Mesothelial cell of epicardium (in vitro differentiated cells): ENCODE data around the gene SLC24A3. TPM values are rescaled to one million over a fixed set of nuclear protein-coding genes. Genes with fewer than 3 reads are reported as not detected.
"Not testable (repeated sequence)": the region's sequence is repeated elsewhere in the genome, so short reads cannot be mapped to it uniquely, and the experiment has no call there.

Experiments
- DNase-seq, 2 experiments: peaks; one replicate each; pipeline ENCODE4 v3.0.0; 2021; ENCODE audit warnings: low spot score in 2 of 2; ENCODE audit not compliant: unreplicated experiment in 2 of 2
- H3K27ac Mint-ChIP-seq: 2 replicates; pipeline ENCODE4 v1.8.0; 2021; ENCODE audit warnings: mixed read lengths
- H3K27me3 Mint-ChIP-seq: 2 replicates; pipeline ENCODE4 v1.8.0; 2021; ENCODE audit warnings: low read depth, mixed read lengths
- H3K36me3 Mint-ChIP-seq: 2 replicates; pipeline ENCODE4 v1.8.0; 2021; ENCODE audit warnings: mixed read lengths
- H3K4me1 Mint-ChIP-seq: 2 replicates; pipeline ENCODE4 v1.8.0; 2021; ENCODE audit warnings: mixed read lengths
- H3K4me3 Mint-ChIP-seq: 2 replicates; pipeline ENCODE4 v1.8.0; 2021; ENCODE audit warnings: mild to moderate bottlenecking, moderate library complexity, mixed read lengths
- H3K9me3 Mint-ChIP-seq: 2 replicates; pipeline ENCODE4 v1.8.0; 2021; ENCODE audit warnings: mixed read lengths
- CTCF ChIP-seq: fragments of 200-600 bp; sonication (generic); IDR thresholded peaks from one replicate; pipeline ENCODE4 v1.5.0; 2021; ENCODE audit warnings: antibody characterized with exemption; ENCODE audit not compliant: unreplicated experiment
- total RNA-seq: library from RNA; stranded (reverse); gene quantifications from 3 replicates; pipeline ENCODE4 v1.2.1, GENCODE V29; 2021

The SLC24A3 gene
- total RNA-seq, 1 donor from 2014 or later = 3.2 TPM

DNA sequence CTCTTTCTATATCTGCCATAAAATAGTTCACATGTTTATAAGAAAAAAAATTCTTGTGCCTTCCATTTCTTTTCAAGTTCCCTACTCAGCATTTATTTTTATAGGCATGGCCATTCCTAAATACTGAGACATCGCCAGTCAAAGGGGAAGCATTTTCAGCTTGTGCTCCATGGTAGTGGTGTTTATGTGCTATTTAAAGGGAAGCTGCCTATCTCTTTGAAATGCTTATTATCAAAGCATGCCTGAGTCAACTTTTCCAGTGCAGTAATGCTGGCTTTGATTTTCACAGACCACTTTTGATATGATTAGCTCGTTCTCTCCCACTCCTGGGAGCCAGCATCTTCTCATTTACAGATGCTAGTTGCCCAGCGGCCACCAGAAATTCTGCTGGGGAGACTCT is 421.5 kb downstream of the SLC24A3 start:
- Mint-ChIP-seq H3K36me3 (no peaks in the 10 kb centered on the region), H3K9me3 (peaks cover 17% of the 10 kb centered on the region), H3K27ac (peak overlapping the region; percentile 52), H3K4me3 (no peak overlapping the region), H3K4me1 (peaks cover 4% of the 10 kb centered on the region), H3K27me3 (peaks cover 3% of the 10 kb centered on the region)
- no peak for TF ChIP-seq CTCF
- no peak for DNase-seq

DNA sequence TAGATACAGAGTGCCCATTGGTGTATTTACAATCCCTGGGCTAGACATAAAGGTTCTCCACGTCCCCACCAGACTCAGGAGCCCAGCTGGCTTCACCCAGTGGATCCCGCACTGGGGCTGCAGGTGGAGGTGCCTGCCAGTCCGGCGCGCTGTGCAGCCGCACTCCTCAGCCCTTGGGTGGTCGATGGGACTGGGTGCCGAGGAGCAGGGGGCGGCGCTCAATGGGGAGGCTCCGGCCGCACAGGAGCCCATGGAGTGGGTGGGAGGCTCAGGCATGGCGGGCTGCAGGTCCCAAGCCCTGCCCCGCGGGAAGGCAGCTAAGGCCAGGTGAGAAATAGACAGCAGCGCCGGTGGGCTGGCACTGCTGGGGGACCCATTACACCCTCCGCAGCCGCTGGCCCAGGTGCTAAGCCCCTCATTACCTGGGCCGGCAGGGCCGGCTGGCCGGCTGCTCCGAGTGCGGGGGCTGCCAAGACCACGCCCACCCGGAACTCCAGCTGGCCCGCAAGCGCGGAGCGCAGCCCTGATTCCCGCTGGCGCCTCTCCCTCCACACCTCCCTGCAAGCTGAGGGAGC is 427.1 kb downstream of the SLC24A3 start:
- not testable (repeated sequence) for H3K27ac Mint-ChIP-seq, H3K4me1 Mint-ChIP-seq, DNase-seq, H3K9me3 Mint-ChIP-seq, H3K4me3 Mint-ChIP-seq, H3K36me3 Mint-ChIP-seq
- peaks cover 23% of the 10 kb centered on the region for H3K27me3 Mint-ChIP-seq

- H3K27ac Mint-ChIP-seq = no peak overlapping the region
Measured at GRCh38 chr20:19642860-19643259, 430.4 kb downstream of the SLC24A3 start.

GRCh38 chr20:19644085-19644484 is 431.6 kb downstream of the SLC24A3 start:
- H3K27ac Mint-ChIP-seq = no peak overlapping the region
- no peak overlapping the region for H3K4me3 Mint-ChIP-seq
- DNase-seq = no peak
- H3K4me1 Mint-ChIP-seq = peaks cover 2% of the 10 kb centered on the region
- no peak for TF ChIP-seq CTCF
- H3K9me3 Mint-ChIP-seq = no peaks in the 10 kb centered on the region
- no peaks in the 10 kb centered on the region for H3K36me3 Mint-ChIP-seq
- H3K27me3 Mint-ChIP-seq = peaks cover 23% of the 10 kb centered on the region

More at GRCh38 chr20:19642860-19643259, 430.4 kb downstream of the SLC24A3 start:
- no peaks in the 10 kb centered on the region for H3K36me3 Mint-ChIP-seq
- TF ChIP-seq CTCF = no peak
- H3K27me3 Mint-ChIP-seq = peaks cover 23% of the 10 kb centered on the region
- H3K4me3 Mint-ChIP-seq = no peak overlapping the region
- H3K9me3 Mint-ChIP-seq = no peaks in the 10 kb centered on the region
- peaks cover 2% of the 10 kb centered on the region for H3K4me1 Mint-ChIP-seq
- DNase-seq = no peak

- TF ChIP-seq CTCF = no peak
- no peaks in the 10 kb centered on the region for H3K36me3 Mint-ChIP-seq
- H3K27ac Mint-ChIP-seq = no peak overlapping the region
- H3K27me3 Mint-ChIP-seq = peaks cover 23% of the 10 kb centered on the region
- DNase-seq = no peak
- H3K4me1 Mint-ChIP-seq = peaks cover 2% of the 10 kb centered on the region
- H3K9me3 Mint-ChIP-seq = peaks cover 19% of the 10 kb centered on the region
- H3K4me3 Mint-ChIP-seq = no peak overlapping the region
Measured at GRCh38 chr20:19646963-19647362, 434.5 kb downstream of the SLC24A3 start.

- Mint-ChIP-seq H3K36me3 (no peaks in the 10 kb centered on the region), H3K27ac (no peak overlapping the region), H3K4me1 (peaks cover 2% of the 10 kb centered on the region), H3K9me3 (peaks cover 21% of the 10 kb centered on the region), H3K27me3 (peaks cover 19% of the 10 kb centered on the region), H3K4me3 (no peak overlapping the region)
- TF ChIP-seq CTCF = no peak
- DNase-seq = no peak
Measured at GRCh38 chr20:19648024-19648423, 435.6 kb downstream of the SLC24A3 start.
